ENCODE measurements around the gene PCYT2. TPM values are rescaled to one million over a fixed set of nuclear protein-coding genes. Genes with fewer than 3 reads are reported as not detected.
"Not testable (repeated sequence)": the region's sequence is repeated elsewhere in the genome, so short reads cannot be mapped to it uniquely, and the experiment has no call there.

The PCYT2 gene
- total and polyA plus RNA-seq, 9 of the 15 experiments (the other 6 are each of a cell fraction or from before 2014, with no cell fraction given), result 0.92 to 134 (median 82.5) TPM

GRCh38 chr17:81918333-81918669 lies 7.1 kb upstream of the PCYT2 start:
- Histone ChIP-seq H3K79me2 (ENCODE audit: control insufficient read depth, insufficient read depth, low read length) (peaks cover 74% of the 10 kb centered on the region), H3K9ac (ENCODE audit: insufficient read depth in 1 of 2, low read depth in 2 of 2, low read length in 2 of 2) (peak overlapping the region in 1 of 2 experiments; percentile 73; a peak in 1 of 4 replicates), H4K20me1 (replicated peaks; ENCODE audit: control insufficient read depth, insufficient read depth, low read length) (peaks cover 18% of the 10 kb centered on the region; the same call in 1 of the 2 replicates), H3K4me3 (peak overlapping the region; percentile 91), H3K36me3 (ENCODE audit: control insufficient read depth, insufficient read depth, low read length) (peaks cover 75% of the 10 kb centered on the region), H3K4me1 (replicated peaks in 1 of 2; ENCODE audit: control insufficient read depth in 2 of 2, insufficient read depth in 2 of 2, low read length in 2 of 2) (peaks cover 37 to 90% of the 10 kb centered on the region in 2 experiments), H3K4me2 (ENCODE audit: insufficient read depth, low read length) (peak overlapping the region; percentile 96)
- ATAC-seq (peak; percentile 5), FAIRE-seq (peak; percentile 64)
- H3K27ac ChIP-seq (ENCODE audit: extremely low read depth, low read depth, low read length); H2AFZ ChIP-seq (ENCODE audit: low read depth, low read length); intact Hi-C loops (cut with micrococcal nuclease); CTCF ChIA-PET (ENCODE audit: low intra/inter-chr PET ratio); H3K9me1 ChIP-seq (ENCODE audit: control insufficient read depth, insufficient read depth, low read length); H3K27me3 ChIP-seq (ENCODE audit: control insufficient read depth in 2 of 2, insufficient read depth in 2 of 2, low read length in 2 of 2); DNase-seq (ENCODE audit: extremely low read depth in 1 of 4, low spot score in 3 of 4); BruUV-seq (replicated peaks); in situ Hi-C loops (cut with MboI); H3K9me3 ChIP-seq (replicated peaks; ENCODE audit: control insufficient read depth, insufficient read depth, low read depth, low read length): not testable (repeated sequence)
- POLR2A ChIA-PET, result interaction anchor here (1.0 kb wide), 1 partner anchor 32 kb away, joined by 4 read pairs; no protein-coding TSS in a partner anchor
- 21% methylated on average over 8 of the region's 9 CpGs for WGBS (ENCODE audit: insufficient coverage, low coverage, missing lambda C conversion rate)
- TF ChIP-seq NRF1 (conservative IDR thresholded peaks at IDR 0.05 in 1 of 2, IDR thresholded peaks at IDR 0.05 in 1 of 2) (peak in 1 of 2 experiments; percentile 4; a peak in 2 of 4 replicates), POLR2AphosphoS2 (IDR thresholded peaks at IDR 0.05; ENCODE audit: low read length) (peak; percentile 32; the same call in 1 of the 2 replicates), GABPA (tag; conservative IDR thresholded peaks at IDR 0.05; ENCODE audit: low read depth) (peak; percentile 2; the same call in 1 of the 2 replicates), POLR2B (IDR thresholded peaks at IDR 0.05; ENCODE audit: low read depth, partially characterized antibody) (peak; percentile 38), SUPT5H (IDR thresholded peaks at IDR 0.05) (0 out of 2 replicates have a peak, but pooled peaks have one; percentile 57)
